ENCODE data around the gene RASSF10. TPM values are rescaled to one million over a fixed set of nuclear protein-coding genes. Genes with fewer than 3 reads are reported as not detected.

RASSF10 gene
- total RNA-seq, 1 experiment from 2014 or later = 3.2 TPM

GRCh38 chr11:13026722-13027121 is 17.6 kb downstream of the RASSF10 start:
- no peaks in the 10 kb centered on the region for H3K27me3 Mint-ChIP-seq (ENCODE audit: low read depth)
- ATAC-seq (no peak), DNase-seq (ENCODE audit: low spot score) (no peak)
- no peaks in the 10 kb centered on the region for H3K9me3 Mint-ChIP-seq
- H3K4me3 Mint-ChIP-seq = no peak overlapping the region
- no peaks in the 10 kb centered on the region for H3K4me1 Mint-ChIP-seq
- H3K27ac Mint-ChIP-seq = no peak overlapping the region
- ChIA-PET POLR2A (no interaction called here), CTCF (interaction anchor here (1.6 kb wide), 1 partner anchor 119 kb away, joined by 3 read pairs; no protein-coding TSS in a partner anchor)
- no peaks in the 10 kb centered on the region for H3K36me3 Mint-ChIP-seq
- TF ChIP-seq, protein P1, sequence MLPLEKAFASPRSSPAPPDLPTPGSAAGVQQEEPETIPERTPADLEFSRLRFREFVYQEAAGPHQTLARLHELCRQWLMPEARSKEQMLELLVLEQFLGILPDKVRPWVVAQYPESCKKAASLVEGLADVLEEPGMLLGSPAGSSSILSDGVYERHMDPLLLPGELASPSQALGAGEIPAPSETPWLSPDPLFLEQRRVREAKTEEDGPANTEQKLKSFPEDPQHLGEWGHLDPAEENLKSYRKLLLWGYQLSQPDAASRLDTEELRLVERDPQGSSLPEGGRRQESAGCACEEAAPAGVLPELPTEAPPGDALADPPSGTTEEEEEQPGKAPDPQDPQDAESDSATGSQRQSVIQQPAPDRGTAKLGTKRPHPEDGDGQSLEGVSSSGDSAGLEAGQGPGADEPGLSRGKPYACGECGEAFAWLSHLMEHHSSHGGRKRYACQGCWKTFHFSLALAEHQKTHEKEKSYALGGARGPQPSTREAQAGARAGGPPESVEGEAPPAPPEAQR (CRISPR knock-in tag; IDR thresholded peaks at IDR 0.05) = no peak
- TF ChIP-seq, protein P2, sequence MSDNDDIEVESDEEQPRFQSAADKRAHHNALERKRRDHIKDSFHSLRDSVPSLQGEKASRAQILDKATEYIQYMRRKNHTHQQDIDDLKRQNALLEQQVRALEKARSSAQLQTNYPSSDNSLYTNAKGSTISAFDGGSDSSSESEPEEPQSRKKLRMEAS (CRISPR knock-in tag; IDR thresholded peaks at IDR 0.05) = no peak
- TF ChIP-seq GABPB1 (CRISPR knock-in tag; IDR thresholded peaks at IDR 0.05) (no peak), AFF4 (CRISPR knock-in tag; IDR thresholded peaks at IDR 0.05; ENCODE audit: borderline replicate concordance) (no peak), ZNF219 (CRISPR knock-in tag; IDR thresholded peaks at IDR 0.05; ENCODE audit: borderline replicate concordance) (no peak), TEAD4 (CRISPR knock-in tag; IDR thresholded peaks at IDR 0.05) (no peak)

GRCh38 chr11:13028322-13028721 is 19.2 kb downstream of the RASSF10 start:
- ATAC-seq (no peak), DNase-seq (ENCODE audit: low spot score) (no peak)
- Mint-ChIP-seq H3K4me3 (no peak overlapping the region), H3K27ac (no peak overlapping the region), H3K9me3 (no peaks in the 10 kb centered on the region), H3K36me3 (no peaks in the 10 kb centered on the region), H3K4me1 (no peaks in the 10 kb centered on the region), H3K27me3 (ENCODE audit: low read depth) (no peaks in the 10 kb centered on the region)
- POLR2A ChIA-PET = no interaction called here
- CTCF ChIA-PET = interaction anchor here (1.6 kb wide), 1 partner anchor 117 kb away, joined by 3 read pairs; no protein-coding TSS in a partner anchor
- TF ChIP-seq ATF6 (CRISPR knock-in tag; IDR thresholded peaks at IDR 0.05) (no peak), GRHL2 (CRISPR knock-in tag; IDR thresholded peaks at IDR 0.05; ENCODE audit: insufficient replicate concordance, severe bottlenecking) (no peak), ZNF671 (CRISPR knock-in tag; IDR thresholded peaks at IDR 0.05) (no peak), STAT6 (CRISPR knock-in tag; conservative IDR thresholded peaks at IDR 0.05; ENCODE audit: low read depth) (no peak), ZMAT4 (CRISPR knock-in tag; IDR thresholded peaks at IDR 0.05) (no peak), ZNF281 (CRISPR knock-in tag; IDR thresholded peaks at IDR 0.05) (no peak), ZNF121 (CRISPR knock-in tag; IDR thresholded peaks at IDR 0.05) (no peak), ZNF219 (CRISPR knock-in tag; IDR thresholded peaks at IDR 0.05; ENCODE audit: borderline replicate concordance) (no peak), E2F4 (CRISPR knock-in tag; IDR thresholded peaks at IDR 0.05; ENCODE audit: borderline replicate concordance, low read depth) (no peak)
- TF ChIP-seq, protein P3, sequence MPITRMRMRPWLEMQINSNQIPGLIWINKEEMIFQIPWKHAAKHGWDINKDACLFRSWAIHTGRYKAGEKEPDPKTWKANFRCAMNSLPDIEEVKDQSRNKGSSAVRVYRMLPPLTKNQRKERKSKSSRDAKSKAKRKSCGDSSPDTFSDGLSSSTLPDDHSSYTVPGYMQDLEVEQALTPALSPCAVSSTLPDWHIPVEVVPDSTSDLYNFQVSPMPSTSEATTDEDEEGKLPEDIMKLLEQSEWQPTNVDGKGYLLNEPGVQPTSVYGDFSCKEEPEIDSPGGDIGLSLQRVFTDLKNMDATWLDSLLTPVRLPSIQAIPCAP (CRISPR knock-in tag; IDR thresholded peaks at IDR 0.05) = no peak
- TF ChIP-seq, protein P4, sequence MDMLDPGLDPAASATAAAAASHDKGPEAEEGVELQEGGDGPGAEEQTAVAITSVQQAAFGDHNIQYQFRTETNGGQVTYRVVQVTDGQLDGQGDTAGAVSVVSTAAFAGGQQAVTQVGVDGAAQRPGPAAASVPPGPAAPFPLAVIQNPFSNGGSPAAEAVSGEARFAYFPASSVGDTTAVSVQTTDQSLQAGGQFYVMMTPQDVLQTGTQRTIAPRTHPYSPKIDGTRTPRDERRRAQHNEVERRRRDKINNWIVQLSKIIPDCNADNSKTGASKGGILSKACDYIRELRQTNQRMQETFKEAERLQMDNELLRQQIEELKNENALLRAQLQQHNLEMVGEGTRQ (CRISPR knock-in tag; IDR thresholded peaks at IDR 0.05) = no peak
